Stimulated activated CD4-positive, alpha-beta T cell treated with anti-CD3 and anti-CD28 coated beads, Interleukin-4, amount 100 ng/mL, for 48 hours (primary cell): Measurements from ENCODE around the gene NUDT22.

Source experiments
- DNase-seq, 2 donors: peaks; one replicate each; pipeline ENCODE4 v3.0.0-alpha.2; 2020; ENCODE audit warnings: low read depth in 2 of 2

NUDT22 gene

DNA sequence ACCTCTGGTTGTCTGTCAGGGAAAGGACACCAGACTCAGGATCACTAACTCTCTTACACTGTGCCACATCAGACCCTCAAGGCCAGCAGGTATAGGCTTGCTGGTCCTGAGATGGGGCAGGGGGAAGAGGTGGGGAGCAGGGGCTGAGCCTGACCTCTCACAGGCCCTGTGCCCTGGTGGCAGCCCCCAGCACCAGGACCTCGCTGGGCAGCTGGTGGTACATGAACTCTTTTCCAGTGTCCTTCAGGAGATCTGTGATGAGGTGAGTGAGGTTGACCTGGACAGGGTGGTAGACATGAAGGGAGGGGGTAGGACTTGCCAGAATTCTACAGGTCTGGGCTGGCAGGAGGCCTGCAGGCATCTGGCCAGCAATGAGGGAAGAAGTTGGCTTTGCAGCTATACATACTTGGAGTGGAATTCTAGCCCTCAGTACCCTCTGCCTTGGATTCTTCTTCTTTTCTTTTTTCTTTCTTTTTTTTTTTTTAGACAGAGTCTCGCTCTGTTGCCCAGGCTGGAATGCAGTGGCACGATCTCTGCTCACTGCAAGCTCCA lies 1.4 kb downstream of the NUDT22 start:
- no peak for DNase-seq

DNA sequence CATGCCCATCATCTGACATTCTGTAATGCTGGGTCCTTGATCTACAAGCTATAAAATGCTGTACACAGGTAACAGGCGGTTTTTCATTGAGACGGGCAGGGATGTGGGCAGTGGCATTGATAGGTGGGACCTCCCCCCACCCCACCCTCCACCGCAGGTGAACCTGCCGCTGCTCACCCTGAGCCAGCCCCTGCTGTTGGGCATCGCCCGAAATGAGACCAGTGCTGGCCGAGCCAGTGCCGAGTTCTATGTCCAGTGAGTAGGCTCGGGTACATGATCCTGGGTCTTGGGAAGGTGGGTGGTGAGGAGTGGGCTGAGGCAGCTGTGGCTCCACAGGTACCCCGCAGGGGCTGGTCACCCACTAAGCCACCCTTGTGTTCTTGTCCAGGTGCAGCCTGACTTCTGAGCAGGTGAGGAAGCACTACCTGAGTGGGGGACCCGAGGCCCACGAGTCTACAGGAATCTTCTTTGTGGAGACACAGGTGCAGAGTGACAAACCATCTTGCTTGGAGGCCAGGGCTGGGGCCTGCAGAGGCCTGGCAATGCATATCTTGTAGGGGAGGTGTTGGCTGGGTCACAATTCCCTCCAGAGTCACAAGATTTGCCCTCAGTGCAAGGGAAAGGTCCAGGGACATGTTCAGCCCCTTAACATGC lies 3.1 kb downstream of the NUDT22 start:
- DNase-seq: no peak

DNA sequence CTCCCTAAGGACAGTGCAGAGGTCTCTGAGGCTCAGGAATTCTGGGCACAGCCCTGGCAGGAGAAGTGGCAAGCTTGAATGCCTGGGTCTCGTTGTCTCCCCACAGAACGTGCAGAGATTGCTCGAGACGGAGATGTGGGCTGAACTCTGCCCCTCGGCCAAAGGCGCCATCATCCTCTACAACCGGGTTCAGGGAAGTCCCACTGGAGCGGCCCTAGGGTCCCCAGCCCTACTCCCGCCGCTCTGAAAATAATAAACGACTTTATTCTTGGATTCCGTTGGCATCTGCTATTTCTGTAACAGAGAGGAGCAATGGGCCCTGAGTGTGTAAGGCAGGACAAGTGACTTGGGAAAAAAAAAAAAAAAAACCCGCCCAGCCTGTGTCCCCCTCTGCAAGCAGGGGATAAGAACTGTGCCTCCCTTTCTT lies 3.7 kb downstream of the NUDT22 start:
- DNase-seq: no peak

GRCh38 chr11:64230171-64230984 lies 4.3 kb downstream of the NUDT22 start, which contains the start of gene DNAJC4:
Gene DNAJC4, plus strand, starts transcription at chr11:64230548. Its CDS starts 307 bp downstream, at chr11:64230855.
- DNase-seq: peak; percentile 82 to 86

- DNase-seq: no peak
Measured at GRCh38 chr11:64230985-64231365, 4.9 kb downstream of the NUDT22 start.

DNA sequence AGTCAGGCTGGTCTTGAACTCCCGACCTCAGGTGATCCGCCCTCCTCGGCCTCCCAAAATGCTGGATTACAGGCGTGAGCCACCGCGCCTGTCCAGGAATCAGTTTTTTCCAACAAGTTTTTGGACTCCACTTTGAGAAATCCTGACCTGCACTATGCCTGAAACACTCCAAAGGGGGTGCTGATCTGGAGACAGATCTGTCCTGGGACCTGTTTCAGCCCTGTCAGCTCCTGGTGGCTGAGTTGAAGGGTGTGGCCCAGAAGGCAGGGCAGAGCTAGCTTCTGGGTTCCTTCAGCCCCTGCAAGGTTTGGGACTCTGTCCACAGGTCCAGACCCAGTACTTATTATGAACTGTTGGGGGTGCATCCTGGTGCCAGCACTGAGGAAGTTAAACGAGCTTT lies 5.5 kb downstream of the NUDT22 start:
- no peak for DNase-seq

DNA sequence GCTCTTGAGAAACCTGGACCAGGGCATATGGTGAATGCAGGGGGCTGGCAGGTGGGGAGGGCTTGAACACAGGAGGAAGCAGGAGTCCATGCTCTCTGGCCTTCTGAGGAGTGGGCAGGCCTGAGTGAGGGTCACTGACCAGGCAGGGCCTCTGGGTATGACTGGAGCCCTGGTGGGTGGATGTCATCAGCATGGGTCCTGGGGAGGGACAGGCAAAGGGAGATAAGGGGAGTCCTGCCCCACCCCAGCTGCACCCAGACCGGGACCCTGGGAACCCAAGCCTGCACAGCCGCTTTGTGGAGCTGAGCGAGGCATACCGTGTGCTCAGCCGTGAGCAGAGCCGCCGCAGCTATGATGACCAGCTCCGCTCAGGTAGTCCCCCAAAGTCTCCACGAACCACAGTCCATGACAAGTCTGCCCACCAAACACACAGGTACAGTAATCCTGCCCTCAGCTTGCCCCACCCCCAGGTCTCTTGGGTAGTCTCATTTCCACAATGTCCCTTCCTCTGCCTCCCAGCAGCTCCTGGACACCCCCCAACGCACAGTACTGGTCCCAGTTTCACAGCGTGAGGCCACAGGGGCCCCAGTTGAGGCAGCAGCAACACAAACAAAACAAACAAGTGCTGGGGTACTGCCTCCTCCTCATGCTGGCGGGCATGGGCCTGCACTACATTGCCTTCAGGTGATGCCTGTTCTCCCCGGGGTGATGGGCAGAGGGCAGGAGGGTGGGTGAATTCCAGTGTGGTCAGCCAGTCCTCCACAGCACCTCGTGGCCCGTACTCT lies 6.3 kb downstream of the NUDT22 start:
- no peak for DNase-seq

GRCh38 chr11:64232967-64233315 lies 6.9 kb downstream of the NUDT22 start:
- DNase-seq: no peak

- DNase-seq: no peak
Measured at GRCh38 chr11:64233913-64234586, 8.0 kb downstream of the NUDT22 start, which contains the start of gene VEGFB. Gene VEGFB, plus strand, starts transcription at chr11:64234584. Its CDS starts 250 bp downstream, at chr11:64234834.

GRCh38 chr11:64234647-64235379 lies 8.7 kb downstream of the NUDT22 start:
- no peak for DNase-seq

GRCh38 chr11:64235437-64236161 lies 9.5 kb downstream of the NUDT22 start:
- DNase-seq: no peak

- no peak for DNase-seq
Measured at GRCh38 chr11:64237484-64237951, 11.4 kb downstream of the NUDT22 start.

DNA sequence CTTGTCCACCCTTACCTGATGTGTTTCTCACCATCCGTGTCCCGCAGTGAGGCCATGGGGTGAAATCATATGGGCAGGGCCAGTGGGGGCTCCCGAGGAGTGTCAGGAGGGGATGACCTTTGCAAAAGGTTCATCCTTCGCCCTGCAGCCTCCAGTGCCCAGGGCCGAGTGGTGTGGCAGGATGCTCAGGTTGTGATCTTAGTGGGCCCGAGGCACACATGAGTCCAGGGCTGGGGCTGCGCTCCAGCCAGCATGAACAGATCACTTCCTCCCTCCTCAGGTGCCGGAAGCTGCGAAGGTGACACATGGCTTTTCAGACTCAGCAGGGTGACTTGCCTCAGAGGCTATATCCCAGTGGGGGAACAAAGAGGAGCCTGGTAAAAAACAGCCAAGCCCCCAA lies 12.0 kb downstream of the NUDT22 start:
- no peak for DNase-seq

- no peak for DNase-seq
Measured at GRCh38 chr11:64238999-64239398, 12.9 kb downstream of the NUDT22 start.

- no peak for DNase-seq
Measured at GRCh38 chr11:64239662-64240434, 13.8 kb downstream of the NUDT22 start.

DNA sequence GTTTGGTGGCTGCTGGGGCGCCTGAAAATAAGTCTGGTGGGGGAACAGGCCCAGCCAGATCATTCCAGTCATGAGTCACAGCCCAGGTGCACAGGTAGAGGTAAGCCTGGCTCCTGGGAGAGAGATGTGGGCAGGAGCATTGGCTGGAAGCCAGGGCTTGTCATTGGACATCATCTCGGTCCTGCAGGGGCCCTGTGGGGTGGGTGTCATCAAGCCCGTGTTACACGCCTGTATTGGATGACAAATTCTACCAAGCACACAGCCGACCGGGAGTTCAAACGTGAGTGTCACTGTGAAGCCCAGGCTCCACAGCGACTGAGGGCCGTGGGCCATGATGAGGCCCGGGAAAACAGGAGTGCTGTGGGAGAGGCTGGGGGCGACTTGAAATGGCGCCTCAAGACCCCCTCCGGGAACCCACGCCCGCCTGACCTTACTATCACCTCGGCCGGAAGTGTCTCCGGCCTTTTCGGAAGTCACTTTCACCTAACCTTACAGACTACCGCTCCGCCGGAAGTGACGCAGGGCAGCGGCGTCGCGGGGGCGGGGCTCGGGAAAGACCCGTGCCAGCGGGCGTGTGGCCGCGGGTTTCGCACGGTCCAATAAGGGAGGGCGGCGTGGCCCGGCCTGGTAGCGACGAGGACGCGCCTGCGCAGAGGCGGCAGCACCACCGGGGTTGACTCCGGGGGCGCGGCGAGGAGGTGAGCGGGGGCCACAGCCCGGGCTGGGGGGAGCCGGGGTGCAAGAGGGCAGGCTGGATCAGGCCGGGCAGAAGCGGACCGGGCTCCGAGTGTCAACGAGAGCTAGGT lies 14.6 kb downstream of the NUDT22 start, which contains the start of gene FKBP2:
TSS of gene FKBP2 (plus strand) at position 661 of the 806 bp plus-strand sequence. CDS start 1,293 bp downstream, outside the sequence.
- DNase-seq: peak; percentile 97

- DNase-seq: peak; percentile 99 to 100
Measured at GRCh38 chr11:64241241-64241490, 15.1 kb downstream of the NUDT22 start.
